Ovary (tissue), 9 donors: Measurements from ENCODE around the gene NFASC. TPM values are rescaled to one million over a fixed set of nuclear protein-coding genes. Genes with fewer than 3 reads are reported as not detected.

Source experiments
- DNase-seq, 5 donors: peaks; one replicate each; pipeline ENCODE4 v3.0.0-alpha.2; 2019 to 2020
- H3K27ac ChIP-seq, 2 donors: fragments of 200-600 bp; one replicate each; pipeline versions ENCODE4 v1.5.1 to v1.8.0; 2019 to 2022
- H3K27me3 ChIP-seq: fragments of 200-600 bp; one replicate; pipeline ENCODE4 v1.8.0; 2022
- H3K36me3 ChIP-seq: fragments of 200-600 bp; sonication (generic); one replicate; pipeline ENCODE4 v1.5.1; 2019
- H3K4me1 ChIP-seq: one replicate; pipeline ENCODE4 v1.8.1; 2013; ENCODE audit warnings: mild to moderate bottlenecking, moderate library complexity; ENCODE audit not compliant: insufficient read depth
- H3K4me3 ChIP-seq: fragments of 200-600 bp; sonication (generic); one replicate; pipeline ENCODE4 v1.5.1; 2017
- H3K9me3 ChIP-seq, 2 donors: fragments of 200-600 bp in 1 of 2; sonication (generic) in 1 of 2; one replicate each; pipeline versions ENCODE4 v1.5.1 to v1.8.1; 2013 to 2019; ENCODE audit warnings: mild to moderate bottlenecking in 1 of 2, moderate library complexity in 1 of 2
- CTCF ChIP-seq, 3 donors: fragments of 450-650 bp in 2 of 3; fragments of 200-600 bp in 1 of 3; IDR thresholded peaks; one replicate each; pipeline versions ENCODE4 v1.5.1 to v1.8.0; 2016 to 2022; ENCODE audit warnings: antibody characterized with exemption in 3 of 3, mild to moderate bottlenecking in 1 of 3
- EP300 ChIP-seq: sonication (generic); formaldehyde crosslinking; IDR thresholded peaks from one replicate; pipeline ENCODE4 v1.6.1; 2017; ENCODE audit warnings: antibody characterized with exemption
- POLR2A ChIP-seq: fragments of 450-650 bp; IDR thresholded peaks from one replicate; pipeline ENCODE4 v1.6.1; 2017; ENCODE audit warnings: antibody characterized with exemption, mild to moderate bottlenecking, moderate library complexity
- WGBS, 3 donors: extraction: QIAGEN DNeasy Blood & Tissue Kit in 1 of 3; methylation state at CpG; one replicate each; pipeline versions ENCODE4 v1.1.5 to v1.1.7; 2013 to 2017; 5-methylcytosine and 5-hydroxymethylcytosine counted together
- intact Hi-C, 4 donors: fragments of 100-400 bp; cut with DNase I; formaldehyde crosslinking; loops; one replicate each; pipeline versions ENCODE4 v1.11.0 to v1.15.1; 2022 to 2023
- polyA plus RNA-seq, 2 donors: library from polyadenylated mRNA; stranded (reverse); fragments of 200-250 nt in 1 of 2; fragments of 350-450 nt in 1 of 2; fragmentation: Illumina TruSeq in 1 of 2; extraction: RNeasy Lipid Tissue Mini Kit (QIAGEN cat#74804) in 1 of 2; gene quantifications; one replicate each; pipeline ENCODE4 v1.2.3, GENCODE V29; 2013 to 2014
- total RNA-seq, 7 donors: library from RNA; depleted of rRNA in 2 of 7; stranded (reverse); fragments of >200 nt in 2 of 7; fragmentation: NEBNext Ultra II Directional in 3 of 7; extraction: Animal tissue kit (Norgen Biotek cat#: 25700) in 3 of 7; gene quantifications; one replicate each; pipeline versions ENCODE4 v1.1.0 to v1.2.4, GENCODE V29; 2016 to 2023
- donor health status: DM: no; HTN: no; CAD: no; lungs with moderate emphysema.
- donor health status: DM: no; HTN: no; CAD: no.
- donor health status: Bipolar disorder and iron deficiency.
- donor health status: DM: yes; HTN: yes; CAD: no.
- donor health status: DM: no; HTN: no; CAD: no.
- donor health status: DM: yes; HTN: yes; CAD: no.

The NFASC gene
- total and polyA plus RNA-seq, 9 donors, result 9.3 to 73.2 (median 20.9) TPM

DNA sequence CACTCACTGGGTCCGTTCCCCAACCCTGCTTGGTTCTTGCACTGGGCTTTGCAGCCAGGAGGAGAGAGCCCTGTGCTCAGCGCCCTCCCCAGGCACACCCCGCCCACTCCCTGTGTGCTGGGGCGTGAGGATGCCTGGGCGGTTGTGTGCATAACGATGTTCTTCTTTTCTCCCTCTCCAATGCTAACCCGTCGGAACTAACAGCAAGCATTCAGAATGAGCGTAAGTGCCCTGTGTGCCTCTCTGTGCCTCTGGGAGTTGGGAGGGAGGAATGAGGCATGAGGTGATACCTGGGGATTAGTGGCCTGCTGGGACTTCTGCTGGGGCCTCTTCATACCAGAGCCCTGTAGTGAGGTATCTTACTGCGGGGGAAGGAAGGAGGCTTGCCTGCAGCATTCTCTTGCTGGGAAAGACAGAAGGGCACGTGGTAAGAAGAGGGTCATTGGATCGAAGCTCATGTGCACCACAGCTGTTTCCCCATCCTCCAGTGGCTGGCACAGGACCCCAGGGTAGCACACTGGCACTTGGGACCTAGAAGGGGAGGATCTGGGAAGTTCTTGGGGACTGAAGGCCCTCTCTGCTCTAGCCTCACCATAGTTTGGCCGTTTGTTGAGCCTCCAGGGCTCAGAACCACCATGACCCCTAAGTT, 79.8 kb downstream of the NFASC start:
- H3K4me3 ChIP-seq, result no peak overlapping the region
- TF ChIP-seq POLR2A (no peak), CTCF (IDR thresholded peaks at IDR 0.05) (no peak), EP300 (no peak)
- H3K4me1 ChIP-seq, result no peaks in the 10 kb centered on the region
- intact Hi-C loops, result no loop called here
- H3K27ac ChIP-seq, result no peak overlapping the region
- no peaks in the 10 kb centered on the region for H3K36me3 ChIP-seq
- H3K27me3 ChIP-seq, result no peaks in the 10 kb centered on the region
- no peaks in the 10 kb centered on the region for H3K9me3 ChIP-seq
- 83 to 85% (median 85%) methylated on average over 13 of the region's 13 CpGs for WGBS, 3 donors
- no peak for DNase-seq

DNA sequence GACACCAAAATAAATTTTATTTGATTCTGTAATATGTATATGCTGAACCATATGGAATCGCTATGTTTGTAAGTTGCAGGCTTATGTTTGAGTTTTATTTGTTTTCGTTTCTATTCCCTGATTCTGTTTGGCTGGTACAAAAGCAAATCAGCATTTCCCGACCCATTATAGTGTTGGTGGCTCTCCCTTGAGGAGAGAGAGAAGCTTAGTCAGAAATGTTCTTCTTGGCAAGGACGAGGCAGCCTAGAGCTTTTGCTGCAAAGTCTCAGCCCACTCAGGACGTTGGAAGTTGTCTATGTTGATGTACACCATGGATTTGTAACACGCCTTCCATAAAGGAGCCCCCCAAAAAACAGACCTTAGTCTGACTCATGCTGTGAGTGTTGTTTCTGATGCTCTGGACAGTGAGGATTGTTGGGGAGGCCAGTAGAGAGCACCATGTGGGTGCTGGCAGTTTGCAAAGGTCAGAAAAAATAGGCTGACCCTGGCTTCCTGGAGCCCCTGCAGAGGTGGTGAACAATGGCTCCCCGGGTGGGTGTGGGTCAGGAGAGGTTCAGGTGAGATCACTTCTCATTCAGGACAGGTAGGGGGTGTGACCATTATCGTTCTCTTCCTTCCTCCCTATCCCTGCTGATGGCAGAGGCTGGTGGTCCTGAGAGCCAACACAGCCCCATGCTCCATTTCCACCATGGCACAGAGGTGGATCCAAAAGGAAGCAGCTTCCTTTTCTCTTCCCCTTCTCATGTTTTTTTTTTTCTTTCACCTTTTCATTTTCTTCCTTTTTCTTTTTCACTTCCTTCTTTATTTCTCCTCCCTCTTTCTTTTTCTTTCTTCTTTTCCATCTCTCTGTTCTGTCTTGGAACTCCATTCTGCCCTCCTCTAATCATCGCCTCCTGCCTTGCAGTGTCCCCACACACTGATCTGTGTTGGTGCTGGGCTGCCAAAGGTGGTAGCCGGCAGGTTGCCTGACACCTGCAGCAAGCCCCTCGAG, 88.0 kb downstream of the NFASC start:
- H3K4me3 ChIP-seq, result no peak overlapping the region
- H3K36me3 ChIP-seq, result no peaks in the 10 kb centered on the region
- DNase-seq, result no peak
- TF ChIP-seq EP300 (no peak), POLR2A (no peak), CTCF (IDR thresholded peaks at IDR 0.05) (no peak)
- no peaks in the 10 kb centered on the region for H3K27me3 ChIP-seq
- H3K9me3 ChIP-seq, result no peaks in the 10 kb centered on the region
- no peak overlapping the region for H3K27ac ChIP-seq
- no peaks in the 10 kb centered on the region for H3K4me1 ChIP-seq
- whole genome bisulfite sequencing, 3 donors, result 70 to 76% (median 71%) methylated on average over 11 of the region's 11 CpGs
- intact Hi-C loops, result no loop called here

- WGBS, 3 donors, result 27 to 41% (median 35%) methylated on average over 5 of the region's 5 CpGs
- Histone ChIP-seq H3K27me3 (no peaks in the 10 kb centered on the region), H3K36me3 (no peaks in the 10 kb centered on the region), H3K9me3 (no peaks in the 10 kb centered on the region), H3K27ac (no peak overlapping the region), H3K4me1 (no peaks in the 10 kb centered on the region), H3K4me3 (no peak overlapping the region)
- no peak for TF ChIP-seq POLR2A
- TF ChIP-seq CTCF (IDR thresholded peaks at IDR 0.05), result no peak
- no peak for TF ChIP-seq EP300
- intact Hi-C loops, result no loop called here
- DNase-seq, result no peak
Measured at GRCh38 chr1:204959374-204959773, 88.7 kb downstream of the NFASC start.

DNA sequence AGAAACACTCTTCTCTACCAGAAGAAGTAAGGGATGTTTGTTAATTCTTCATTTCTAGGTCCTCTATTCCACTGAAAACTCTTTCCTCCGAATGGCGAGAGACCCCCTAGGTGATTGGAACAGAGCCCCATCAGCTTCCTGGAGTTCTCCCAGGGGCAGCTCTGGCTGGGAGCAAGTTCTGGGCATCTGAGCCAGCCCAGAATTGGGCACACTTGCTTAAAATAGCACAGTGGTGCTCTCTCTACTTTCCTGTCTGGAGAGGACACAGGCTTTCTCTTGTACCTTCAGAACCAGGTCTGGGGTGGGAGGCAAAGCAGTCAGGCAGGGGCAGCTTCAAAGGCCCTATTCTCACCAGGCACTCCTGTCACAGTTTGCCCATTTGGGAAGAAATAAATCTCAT, 89.2 kb downstream of the NFASC start:
- H3K4me3 ChIP-seq, result no peak overlapping the region
- no peaks in the 10 kb centered on the region for H3K36me3 ChIP-seq
- TF ChIP-seq EP300 (no peak), POLR2A (no peak)
- no peaks in the 10 kb centered on the region for H3K4me1 ChIP-seq
- intact Hi-C loops, result no loop called here
- 68 to 75% (median 72%) methylated on average over 2 of the region's 2 CpGs for WGBS, 3 donors
- no peaks in the 10 kb centered on the region for H3K27me3 ChIP-seq
- no peak overlapping the region for H3K27ac ChIP-seq
- no peaks in the 10 kb centered on the region for H3K9me3 ChIP-seq
- no peak for DNase-seq
